Measurements from ENCODE around the gene CDK5RAP2. TPM values are rescaled to one million over a fixed set of nuclear protein-coding genes. Genes with fewer than 3 reads are reported as not detected.

The CDK5RAP2 gene
- total and polyA plus RNA-seq, 10 of the 15 experiments (the other 5 are each of a cell fraction or from before 2014, with no cell fraction given) = 16.2 to 53.5 (median 34.5) TPM

DNA sequence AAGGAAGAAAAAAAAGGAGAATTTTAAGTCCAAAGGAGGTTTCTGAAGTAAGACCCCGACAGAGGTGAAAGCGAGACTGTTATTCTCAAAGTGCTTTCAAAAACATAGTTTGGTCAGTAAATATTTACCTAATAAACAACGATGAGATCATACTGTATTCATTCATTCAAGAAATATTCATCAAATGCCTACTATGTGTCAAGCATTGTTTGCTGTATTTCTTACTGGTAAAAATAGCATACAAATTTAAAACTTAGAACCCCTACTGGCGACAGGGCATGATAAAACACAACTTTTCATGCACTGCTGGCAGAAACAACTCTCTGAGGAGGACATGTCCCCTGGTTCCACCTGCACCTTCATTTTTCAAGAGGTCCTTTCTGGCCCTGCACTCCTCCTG is 190.7 kb downstream of the CDK5RAP2 start:
- no peak for ATAC-seq
- Histone ChIP-seq H3K27me3 (replicated peaks in 1 of 2; ENCODE audit: control insufficient read depth in 2 of 2, insufficient read depth in 2 of 2, low read length in 1 of 2) (no peaks in the 10 kb centered on the region), H3K27ac (ENCODE audit: control insufficient read depth, insufficient read depth) (no peak overlapping the region), H2AFZ (ENCODE audit: control insufficient read depth, low read depth, low read length) (no peak overlapping the region), H3K9me3 (replicated peaks; ENCODE audit: control insufficient read depth, insufficient read depth, low read length) (no peaks in the 10 kb centered on the region), H4K20me1 (ENCODE audit: control insufficient read depth, insufficient read depth) (0 out of 2 replicates have a peak, but pooled peaks cover 2% of the 10 kb centered on the region), H3K4me3 (no peak overlapping the region), H3K4me2 (ENCODE audit: control insufficient read depth, insufficient read depth) (no peak overlapping the region), H3K9ac (ENCODE audit: control insufficient read depth, insufficient read depth, low read length) (no peak overlapping the region), H3K4me1 (ENCODE audit: control insufficient read depth, insufficient read depth, low read length) (no peaks in the 10 kb centered on the region), H3K79me2 (ENCODE audit: control insufficient read depth, insufficient read depth, low read length) (no peaks in the 10 kb centered on the region), H3K36me3 (ENCODE audit: control insufficient read depth in 2 of 2, insufficient read depth in 2 of 2, low read length in 1 of 2) (peaks cover 19 to 25% of the 10 kb centered on the region in 2 experiments)
- in situ Hi-C loops (cut with MboI) (no loop called here), intact Hi-C loops (cut with micrococcal nuclease; ENCODE audit: unreplicated experiment) (no loop called here)
- DNase-seq (ENCODE audit: low read depth, low spot score) = no peak
- no TSS peak for BruUV-seq (replicated peaks)
- RAD21 ChIA-PET (ENCODE audit: unreplicated experiment) = no interaction called here
- POLR2A ChIA-PET = no interaction called here
- 87% methylated on average over 4 of the region's 4 CpGs for WGBS (ENCODE audit: insufficient coverage, insufficient replicate concordance, low lambda C conversion rate, missing lambda C conversion rate)
- TF ChIP-seq JUND (IDR thresholded peaks at IDR 0.05; ENCODE audit: low read depth, low read length) = no peak
- TF ChIP-seq, protein P1, sequence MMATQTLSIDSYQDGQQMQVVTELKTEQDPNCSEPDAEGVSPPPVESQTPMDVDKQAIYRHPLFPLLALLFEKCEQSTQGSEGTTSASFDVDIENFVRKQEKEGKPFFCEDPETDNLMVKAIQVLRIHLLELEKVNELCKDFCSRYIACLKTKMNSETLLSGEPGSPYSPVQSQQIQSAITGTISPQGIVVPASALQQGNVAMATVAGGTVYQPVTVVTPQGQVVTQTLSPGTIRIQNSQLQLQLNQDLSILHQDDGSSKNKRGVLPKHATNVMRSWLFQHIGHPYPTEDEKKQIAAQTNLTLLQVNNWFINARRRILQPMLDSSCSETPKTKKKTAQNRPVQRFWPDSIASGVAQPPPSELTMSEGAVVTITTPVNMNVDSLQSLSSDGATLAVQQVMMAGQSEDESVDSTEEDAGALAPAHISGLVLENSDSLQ (IDR thresholded peaks at IDR 0.05) = no peak
- TF ChIP-seq, protein P2, sequence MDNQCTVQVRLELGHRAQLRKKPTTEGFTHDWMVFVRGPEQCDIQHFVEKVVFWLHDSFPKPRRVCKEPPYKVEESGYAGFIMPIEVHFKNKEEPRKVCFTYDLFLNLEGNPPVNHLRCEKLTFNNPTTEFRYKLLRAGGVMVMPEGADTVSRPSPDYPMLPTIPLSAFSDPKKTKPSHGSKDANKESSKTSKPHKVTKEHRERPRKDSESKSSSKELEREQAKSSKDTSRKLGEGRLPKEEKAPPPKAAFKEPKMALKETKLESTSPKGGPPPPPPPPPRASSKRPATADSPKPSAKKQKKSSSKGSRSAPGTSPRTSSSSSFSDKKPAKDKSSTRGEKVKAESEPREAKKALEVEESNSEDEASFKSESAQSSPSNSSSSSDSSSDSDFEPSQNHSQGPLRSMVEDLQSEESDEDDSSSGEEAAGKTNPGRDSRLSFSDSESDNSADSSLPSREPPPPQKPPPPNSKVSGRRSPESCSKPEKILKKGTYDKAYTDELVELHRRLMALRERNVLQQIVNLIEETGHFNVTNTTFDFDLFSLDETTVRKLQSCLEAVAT (IDR thresholded peaks at IDR 0.05) = no peak
- TF ChIP-seq MXI1 (IDR thresholded peaks at IDR 0.05; ENCODE audit: low read depth, low read length) = no peak
- no peak for TF ChIP-seq RFX5 (IDR thresholded peaks at IDR 0.05; ENCODE audit: low read depth, low read length)
- TF ChIP-seq YY1 (IDR thresholded peaks at IDR 0.05; ENCODE audit: low read depth, low read length) = no peak
- no peak for TF ChIP-seq SREBF2 (IDR thresholded peaks at IDR 0.05; ENCODE audit: low read length)
- TF ChIP-seq MEF2B (IDR thresholded peaks at IDR 0.05; ENCODE audit: partially characterized antibody, poor library complexity, severe bottlenecking) = no peak
- no peak for TF ChIP-seq SUPT20H (IDR thresholded peaks at IDR 0.05; ENCODE audit: borderline replicate concordance, control insufficient read depth, low read depth, low read length)
- TF ChIP-seq POLR2A (IDR thresholded peaks at IDR 0.05; ENCODE audit: low read depth, low read length) = no peak
- no peak for TF ChIP-seq NR2F1 (conservative IDR thresholded peaks at IDR 0.05)
- TF ChIP-seq CBX3 (IDR thresholded peaks at IDR 0.05; ENCODE audit: borderline replicate concordance, low read depth) = no peak
- no peak for TF ChIP-seq DPF2 (IDR thresholded peaks at IDR 0.05)
- TF ChIP-seq, protein P3, sequence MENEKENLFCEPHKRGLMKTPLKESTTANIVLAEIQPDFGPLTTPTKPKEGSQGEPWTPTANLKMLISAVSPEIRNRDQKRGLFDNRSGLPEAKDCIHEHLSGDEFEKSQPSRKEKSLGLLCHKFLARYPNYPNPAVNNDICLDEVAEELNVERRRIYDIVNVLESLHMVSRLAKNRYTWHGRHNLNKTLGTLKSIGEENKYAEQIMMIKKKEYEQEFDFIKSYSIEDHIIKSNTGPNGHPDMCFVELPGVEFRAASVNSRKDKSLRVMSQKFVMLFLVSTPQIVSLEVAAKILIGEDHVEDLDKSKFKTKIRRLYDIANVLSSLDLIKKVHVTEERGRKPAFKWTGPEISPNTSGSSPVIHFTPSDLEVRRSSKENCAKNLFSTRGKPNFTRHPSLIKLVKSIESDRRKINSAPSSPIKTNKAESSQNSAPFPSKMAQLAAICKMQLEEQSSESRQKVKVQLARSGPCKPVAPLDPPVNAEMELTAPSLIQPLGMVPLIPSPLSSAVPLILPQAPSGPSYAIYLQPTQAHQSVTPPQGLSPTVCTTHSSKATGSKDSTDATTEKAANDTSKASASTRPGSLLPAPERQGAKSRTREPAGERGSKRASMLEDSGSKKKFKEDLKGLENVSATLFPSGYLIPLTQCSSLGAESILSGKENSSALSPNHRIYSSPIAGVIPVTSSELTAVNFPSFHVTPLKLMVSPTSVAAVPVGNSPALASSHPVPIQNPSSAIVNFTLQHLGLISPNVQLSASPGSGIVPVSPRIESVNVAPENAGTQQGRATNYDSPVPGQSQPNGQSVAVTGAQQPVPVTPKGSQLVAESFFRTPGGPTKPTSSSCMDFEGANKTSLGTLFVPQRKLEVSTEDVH (IDR thresholded peaks at IDR 0.05; ENCODE audit: low read depth, partially characterized antibody) = no peak
- TF ChIP-seq RUNX3 (IDR thresholded peaks at IDR 0.05; ENCODE audit: low read length) = no peak
- no peak for FAIRE-seq
- CTCF ChIA-PET = no interaction called here
- SMC1A ChIA-PET (ENCODE audit: uncharacterized antibody, unreplicated experiment) = no interaction called here
